GM18520 (cell line): ENCODE results near the gene RPS6KA4.
"Not testable (repeated sequence)": the region's sequence is repeated elsewhere in the genome, so short reads cannot be mapped to it uniquely, and the experiment has no call there.

Experiments used
- ATAC-seq: cut with Tn5 transposase; IDR thresholded peaks from one replicate; pipeline ENCODE4 v1.9.1; 2021; ENCODE audit not compliant: unreplicated experiment

RPS6KA4 gene

DNA sequence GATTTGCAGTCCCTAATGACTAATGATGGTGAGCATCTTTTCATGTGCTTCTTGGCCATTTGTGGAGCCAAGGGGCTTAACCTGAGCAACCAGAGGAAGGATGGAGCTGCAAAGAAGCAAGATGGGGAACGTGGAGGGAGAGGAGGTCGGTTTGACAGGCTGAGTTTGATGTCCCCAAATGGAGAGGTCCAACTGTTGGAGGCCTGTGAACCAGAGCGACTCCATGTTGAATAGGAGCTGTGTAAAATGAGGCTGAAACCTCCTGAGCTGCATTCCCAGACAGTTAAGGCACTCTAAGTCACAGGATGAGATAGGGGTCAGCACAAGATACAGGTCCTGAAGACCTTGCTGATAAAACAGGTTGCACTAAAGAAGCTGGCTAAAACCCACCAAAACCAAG is 54.5 kb downstream of the RPS6KA4 start:
- ATAC-seq: no peak

GRCh38 chr11:64415286-64415685 is 56.3 kb downstream of the RPS6KA4 start:
- no peak for ATAC-seq

- no peak for ATAC-seq
Observed at GRCh38 chr11:64415996-64416728, 57.2 kb downstream of the RPS6KA4 start.

DNA sequence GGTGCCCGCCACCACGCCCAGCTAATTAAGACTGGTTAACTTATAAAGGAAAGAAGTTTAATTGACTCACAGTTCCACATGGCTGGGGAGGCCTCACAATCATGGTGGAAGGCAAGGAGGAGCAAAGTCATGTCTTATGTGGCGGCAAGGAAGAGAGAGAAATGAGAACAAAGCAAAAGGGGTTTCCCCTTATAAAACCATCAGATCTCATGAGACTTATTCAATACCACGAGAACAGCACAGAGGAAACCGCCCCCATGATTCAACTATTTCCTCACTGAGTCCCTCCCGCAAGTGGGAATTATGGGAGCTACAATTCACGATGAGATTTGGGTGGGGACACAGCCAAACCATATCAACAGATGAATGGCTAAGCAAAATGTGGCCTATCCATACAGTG is 59.3 kb downstream of the RPS6KA4 start:
- not testable (repeated sequence) for ATAC-seq

- no peak for ATAC-seq
Observed at GRCh38 chr11:64419257-64419790, 60.4 kb downstream of the RPS6KA4 start.

DNA sequence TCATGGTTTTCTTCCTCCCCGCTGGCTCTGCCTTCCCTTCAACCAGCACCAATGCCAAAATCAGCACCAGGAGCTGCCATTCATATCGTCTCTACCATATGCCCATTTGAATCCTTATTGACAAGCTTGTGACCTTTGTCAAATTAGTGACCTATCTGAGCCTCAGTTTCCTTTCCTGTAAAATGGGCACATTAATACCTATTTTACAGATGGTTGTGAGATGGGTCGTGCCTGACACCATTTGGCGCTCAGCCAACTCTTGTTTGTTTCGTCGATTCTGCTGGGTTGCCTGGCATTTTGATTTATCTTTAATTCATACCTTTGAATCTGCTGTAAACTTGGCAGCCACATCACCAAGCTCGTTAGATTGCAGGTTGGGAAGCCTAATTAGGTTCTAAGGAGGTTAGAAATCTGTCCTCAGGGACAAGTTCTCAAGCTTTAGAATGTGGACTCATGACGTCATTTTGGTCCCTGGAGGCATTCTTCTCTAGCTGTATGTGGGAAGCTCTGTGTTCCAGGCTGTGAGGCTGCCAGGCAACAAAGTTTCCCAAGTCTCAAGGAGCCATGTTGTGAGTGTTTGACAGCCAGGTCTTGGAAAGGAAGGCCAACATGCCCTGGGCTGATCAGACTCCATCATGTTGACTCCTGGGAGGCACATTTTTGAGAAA is 61.0 kb downstream of the RPS6KA4 start:
- ATAC-seq: no peak
